GM18519 (cell line): ENCODE measurements around the gene IRGQ.

Source experiments
- ATAC-seq: cut with Tn5 transposase; IDR thresholded peaks from one replicate; pipeline ENCODE4 v1.9.1; 2021; ENCODE audit warnings: mild to moderate bottlenecking, moderate library complexity; ENCODE audit not compliant: unreplicated experiment, low FRiP score

The IRGQ gene

GRCh38 chr19:43575156-43575950, 20.6 kb downstream of the IRGQ start, which contains the start of the genes PINLYP and XRCC1:
Gene PINLYP, plus strand, starts transcription at chr19:43575801. Its CDS starts 1,391 bp downstream, at chr19:43577192.
Gene XRCC1, minus strand, starts transcription at chr19:43575527. Its CDS starts 69 bp downstream, at chr19:43575458.
- ATAC-seq = peak; percentile 81

DNA sequence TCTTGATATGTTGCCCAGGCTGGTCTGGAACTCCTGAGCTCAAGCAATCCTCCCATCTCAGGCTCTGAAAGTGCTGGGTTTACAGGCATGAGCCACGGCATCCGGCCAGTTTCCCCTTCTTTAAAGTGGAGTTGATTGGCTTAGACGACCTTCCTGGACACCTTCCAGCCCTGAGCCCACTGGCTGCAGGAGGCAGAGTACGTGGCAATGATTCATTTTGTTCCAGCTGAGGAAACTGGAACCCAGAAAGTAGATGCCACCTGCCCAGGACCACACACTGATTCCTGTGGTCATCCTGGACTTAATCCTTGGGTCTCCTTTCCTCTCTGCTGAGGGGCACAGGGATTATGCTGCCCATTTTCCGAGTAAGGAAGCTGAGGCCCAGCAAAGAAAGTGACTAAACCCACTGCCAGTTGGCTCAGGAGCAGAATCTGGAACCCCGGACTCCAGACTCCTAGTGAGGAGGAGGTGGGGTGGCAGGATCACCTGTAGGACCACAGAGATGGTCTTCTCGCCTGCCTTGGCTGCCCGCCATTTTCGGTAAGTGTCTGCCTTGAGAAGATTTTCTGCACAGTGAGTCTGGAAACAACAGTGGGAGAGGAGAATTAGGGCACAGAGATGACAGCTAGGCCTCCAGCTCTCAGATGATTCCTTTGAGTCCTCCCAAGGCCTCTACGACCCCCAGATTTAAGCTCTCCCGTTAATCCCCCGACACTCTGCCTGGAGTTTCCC, 21.3 kb downstream of the IRGQ start:
- no peak for ATAC-seq

DNA sequence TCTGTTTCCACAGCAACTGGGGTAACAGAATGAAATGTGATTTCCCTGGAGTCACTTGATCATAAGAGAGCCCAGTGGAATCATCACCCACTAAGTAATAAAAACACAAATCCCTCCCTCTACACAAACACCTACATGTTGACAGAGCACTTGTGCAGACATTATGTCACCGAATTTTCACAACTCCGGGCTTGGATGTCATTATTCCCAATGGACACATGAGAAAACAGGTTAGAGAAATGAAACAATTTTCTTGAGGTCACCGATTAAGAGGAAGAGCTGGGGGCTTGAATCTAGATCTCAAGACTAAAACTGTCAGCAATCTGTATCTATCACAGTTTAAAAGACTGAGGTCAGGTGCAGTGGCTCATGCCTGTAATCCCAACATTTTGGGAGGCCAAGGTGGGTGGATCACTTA, 23.8 kb downstream of the IRGQ start:
- ATAC-seq = no peak

- ATAC-seq = no peak
These were observed 25.7 kb downstream of the IRGQ start for GRCh38 chr19:43570174-43570791.

GRCh38 chr19:43569657-43570056, 26.3 kb downstream of the IRGQ start:
- no peak for ATAC-seq

DNA sequence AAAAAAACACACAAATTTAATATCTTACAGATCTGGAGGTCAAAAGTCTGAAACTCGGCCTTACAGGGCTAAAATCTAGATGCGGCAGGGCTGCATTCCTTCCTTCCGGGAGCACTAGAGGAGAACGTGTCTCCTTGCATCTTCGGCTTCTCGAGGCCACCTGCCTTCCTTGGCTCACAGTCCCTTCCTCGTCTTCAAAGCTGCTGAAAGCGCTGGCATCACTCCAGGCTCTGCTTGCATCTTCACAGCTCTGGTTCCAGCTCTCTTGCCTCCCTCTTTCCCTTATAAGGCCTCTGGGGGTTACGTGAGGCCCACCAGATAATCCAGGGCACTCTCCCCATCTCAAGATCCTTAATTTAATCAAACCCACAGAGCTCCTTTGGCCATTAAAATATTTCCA, 31.1 kb downstream of the IRGQ start:
- ATAC-seq = no peak

DNA sequence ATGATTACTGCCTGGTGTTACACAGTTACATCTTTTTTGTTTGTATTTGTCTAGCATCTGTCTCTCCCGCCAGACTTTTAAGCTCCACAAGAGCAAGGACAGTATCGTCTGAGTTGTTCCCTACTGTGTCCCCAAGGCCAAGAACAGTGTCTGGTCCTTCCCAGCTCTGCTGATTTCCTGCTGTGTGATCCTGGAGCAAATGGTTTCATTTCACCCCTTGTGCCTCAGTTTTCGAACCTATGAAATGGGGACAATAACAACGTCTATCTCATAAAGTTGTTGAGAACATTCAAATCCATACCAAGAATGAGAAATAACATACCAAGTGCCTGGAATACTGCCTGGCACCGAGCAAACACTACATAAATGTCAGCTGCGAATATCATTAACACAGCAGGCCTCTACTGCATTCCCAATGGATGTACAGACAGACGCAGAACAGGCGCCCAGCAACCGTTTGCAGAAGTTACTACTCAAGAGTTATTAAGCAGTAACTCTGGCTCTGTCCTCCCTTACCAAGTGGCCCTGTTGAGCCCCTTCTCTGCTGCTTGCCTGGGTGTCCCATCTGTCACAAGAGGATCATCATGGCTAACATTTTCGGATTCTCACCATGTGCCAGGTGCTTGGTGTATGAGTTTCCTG, 32.0 kb downstream of the IRGQ start:
- no peak for ATAC-seq

- ATAC-seq = peak; percentile 58
These were observed 33.2 kb downstream of the IRGQ start for GRCh38 chr19:43562698-43563241.

DNA sequence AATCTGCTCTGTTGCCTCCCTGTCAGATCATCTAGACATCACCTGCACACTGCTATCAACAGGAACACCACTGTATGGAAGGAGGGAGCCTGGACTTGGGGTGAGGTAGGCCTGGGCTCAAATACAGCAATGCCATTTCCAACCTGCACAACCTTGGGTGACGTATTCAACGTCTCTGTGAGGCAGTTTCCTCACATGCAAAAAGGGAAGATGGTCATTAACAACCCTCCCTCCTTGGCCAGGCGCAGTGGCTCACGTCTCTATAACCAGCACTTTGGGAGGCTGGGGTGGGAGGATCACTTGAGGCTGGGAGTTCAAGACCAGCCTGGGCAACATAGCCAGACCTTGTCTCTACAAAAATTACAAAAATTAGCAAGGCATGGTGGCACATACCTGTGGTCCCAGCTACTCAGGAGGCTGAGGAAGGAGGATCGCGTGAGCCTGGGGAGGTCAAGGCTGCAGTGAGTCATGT, 33.7 kb downstream of the IRGQ start:
- ATAC-seq = no peak

- ATAC-seq = no peak
These were observed 34.6 kb downstream of the IRGQ start for GRCh38 chr19:43561139-43561970.

GRCh38 chr19:43560687-43561086, 35.2 kb downstream of the IRGQ start:
- ATAC-seq = no peak

DNA sequence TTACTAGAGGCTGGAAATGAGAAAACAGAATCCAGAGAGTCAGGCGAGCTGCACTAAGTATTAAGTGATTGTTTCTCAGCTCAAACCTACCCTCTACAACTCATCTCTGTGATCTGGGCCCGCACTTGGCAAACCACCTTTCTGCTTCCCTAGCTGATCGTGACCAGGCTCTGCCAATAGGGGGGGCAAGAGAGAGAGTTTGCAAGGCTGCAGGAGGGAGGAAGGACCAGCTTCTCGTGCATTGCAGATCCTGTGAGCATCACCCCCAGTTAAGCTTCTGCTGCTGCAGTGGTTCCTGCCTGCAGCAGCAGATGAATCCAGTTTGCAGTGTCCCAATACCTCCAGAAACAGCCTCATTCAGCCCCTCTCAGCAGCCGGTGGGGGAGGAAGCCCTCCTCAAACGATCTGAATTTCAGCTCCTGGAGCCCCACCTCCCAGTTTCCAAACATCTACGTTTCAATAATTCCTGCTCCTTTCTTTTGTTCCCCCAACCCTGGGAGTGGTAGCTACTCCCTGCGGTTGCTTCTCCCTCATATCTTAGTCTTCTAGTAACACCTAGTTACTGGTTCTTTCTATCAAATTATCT, 40.7 kb downstream of the IRGQ start:
- no peak for ATAC-seq

- no peak for ATAC-seq
These were observed 41.5 kb downstream of the IRGQ start for GRCh38 chr19:43554317-43554895.

GRCh38 chr19:43553656-43554055, 42.3 kb downstream of the IRGQ start:
- no peak for ATAC-seq

DNA sequence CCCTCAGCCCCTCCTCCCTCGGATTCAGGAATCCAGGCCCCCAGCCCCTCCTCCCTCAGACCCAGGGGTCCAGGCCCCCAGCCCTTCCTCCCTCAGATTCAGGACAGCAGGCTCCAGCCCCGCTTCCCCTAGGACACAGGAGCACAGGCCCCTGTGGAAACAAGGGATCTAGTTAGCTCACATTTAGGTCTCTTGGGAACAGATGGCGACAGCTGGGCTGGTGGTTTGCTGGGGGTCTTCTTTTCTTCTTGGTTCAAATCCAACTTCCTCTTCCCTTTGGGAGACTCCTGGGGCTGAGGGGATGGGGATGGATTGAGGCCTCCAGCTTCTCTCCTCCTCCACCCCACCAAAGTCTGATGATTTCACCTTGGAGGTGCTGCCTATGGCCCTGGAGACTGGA, 43.3 kb downstream of the IRGQ start:
- no peak for ATAC-seq

GRCh38 chr19:43552198-43552450, 43.8 kb downstream of the IRGQ start:
- ATAC-seq = no peak

- ATAC-seq = no peak
These were observed 44.3 kb downstream of the IRGQ start for GRCh38 chr19:43551399-43552197.

GRCh38 chr19:43548706-43549105, 47.2 kb downstream of the IRGQ start:
- no peak for ATAC-seq
